Measurements from ENCODE around the gene SRSF3. TPM values are rescaled to one million over a fixed set of nuclear protein-coding genes. Genes with fewer than 3 reads are reported as not detected.

Gene SRSF3
- total RNA-seq, 1 donor from 2014 or later: 288 TPM

- DNase-seq: no peak
- Mint-ChIP-seq H3K27me3 (ENCODE audit: unreplicated experiment) (no peaks in the 10 kb centered on the region), H3K27ac (ENCODE audit: unreplicated experiment) (no peak overlapping the region), H3K9me3 (ENCODE audit: unreplicated experiment) (no peaks in the 10 kb centered on the region), H3K4me3 (ENCODE audit: unreplicated experiment) (no peak overlapping the region), H3K4me1 (ENCODE audit: low read depth, unreplicated experiment) (peaks cover 8% of the 10 kb centered on the region), H3K36me3 (ENCODE audit: unreplicated experiment) (no peaks in the 10 kb centered on the region)
- TF ChIP-seq CTCF (IDR thresholded peaks at IDR 0.05; ENCODE audit: partially characterized antibody, unreplicated experiment): no peak
These were observed 42.7 kb downstream of the SRSF3 start for GRCh38 chr6:36636687-36637418.

- Mint-ChIP-seq H3K4me3 (ENCODE audit: unreplicated experiment) (no peak overlapping the region), H3K9me3 (ENCODE audit: unreplicated experiment) (no peaks in the 10 kb centered on the region), H3K4me1 (ENCODE audit: low read depth, unreplicated experiment) (peaks cover 8% of the 10 kb centered on the region), H3K36me3 (ENCODE audit: unreplicated experiment) (no peaks in the 10 kb centered on the region), H3K27ac (ENCODE audit: unreplicated experiment) (no peak overlapping the region), H3K27me3 (ENCODE audit: unreplicated experiment) (no peaks in the 10 kb centered on the region)
- no peak for DNase-seq
- no peak for TF ChIP-seq CTCF (IDR thresholded peaks at IDR 0.05; ENCODE audit: partially characterized antibody, unreplicated experiment)
These were observed 44.4 kb downstream of the SRSF3 start for GRCh38 chr6:36638579-36638978.

GRCh38 chr6:36639171-36639808 is 45.1 kb downstream of the SRSF3 start:
- Mint-ChIP-seq H3K9me3 (ENCODE audit: unreplicated experiment) (no peaks in the 10 kb centered on the region), H3K36me3 (ENCODE audit: unreplicated experiment) (no peaks in the 10 kb centered on the region), H3K27me3 (ENCODE audit: unreplicated experiment) (no peaks in the 10 kb centered on the region), H3K4me3 (ENCODE audit: unreplicated experiment) (no peak overlapping the region), H3K4me1 (ENCODE audit: low read depth, unreplicated experiment) (peaks cover 8% of the 10 kb centered on the region), H3K27ac (ENCODE audit: unreplicated experiment) (no peak overlapping the region)
- no peak for DNase-seq
- no peak for TF ChIP-seq CTCF (IDR thresholded peaks at IDR 0.05; ENCODE audit: partially characterized antibody, unreplicated experiment)

- no peak for DNase-seq
- Mint-ChIP-seq H3K4me3 (ENCODE audit: unreplicated experiment) (no peak overlapping the region), H3K36me3 (ENCODE audit: unreplicated experiment) (no peaks in the 10 kb centered on the region), H3K4me1 (ENCODE audit: low read depth, unreplicated experiment) (peaks cover 16% of the 10 kb centered on the region), H3K9me3 (ENCODE audit: unreplicated experiment) (no peaks in the 10 kb centered on the region), H3K27ac (ENCODE audit: unreplicated experiment) (no peak overlapping the region), H3K27me3 (ENCODE audit: unreplicated experiment) (peaks cover 3% of the 10 kb centered on the region)
- TF ChIP-seq CTCF (IDR thresholded peaks at IDR 0.05; ENCODE audit: partially characterized antibody, unreplicated experiment): no peak
These were observed 47.4 kb downstream of the SRSF3 start for GRCh38 chr6:36641543-36641942.

All from glutamatergic neuron (in vitro differentiated cells).